H1 (cell line): ENCODE results near the gene TEX51. TPM values are rescaled to one million over a fixed set of nuclear protein-coding genes. Genes with fewer than 3 reads are reported as not detected.

Source experiments
- CTCF ChIA-PET: fragments of 300-600 bp; sonication (Branson Sonifier 250); formaldehyde crosslinking; loops from one replicate; lab custom pipeline; 2021; ENCODE audit not compliant: partially characterized antibody; lab: Charles Lee
- POLR2A ChIA-PET: fragments of 300-600 bp; sonication (Branson Sonifier 250); formaldehyde crosslinking; loops from one replicate; lab custom pipeline; 2021; ENCODE audit warnings: inconsistent platforms; ENCODE audit not compliant: partially characterized antibody; lab: Charles Lee
- DNase-seq, 2 experiments: peaks; one replicate each; pipeline versions ENCODE4 v3.0.0 to v3.0.0-alpha.2; 2010 to 2022; ENCODE audit warnings: low spot score in 2 of 2, low read depth in 1 of 2, mixed read lengths in 1 of 2
- FAIRE-seq: peaks from 2 replicates; lab custom pipeline; 2011; peaks lifted over from hg19 to GRCh38; lab: Jason Lieb, UNC
- H2AFZ ChIP-seq: 2 replicates; pipeline ENCODE4 v1.8.1; 2012; ENCODE audit warnings: low read length, inconsistent platforms
- H2AK5ac ChIP-seq: 2 replicates; pipeline ENCODE4 v1.6.1; 2013; ENCODE audit warnings: low read depth, low read length
- H2BK120ac ChIP-seq: replicated peaks from 2 replicates; pipeline ENCODE3; 2013; ENCODE audit warnings: low read depth, low read length, inconsistent platforms
- H2BK12ac ChIP-seq: 2 replicates; pipeline ENCODE4 v1.6.1; 2013; ENCODE audit warnings: low read depth, low read length
- H2BK15ac ChIP-seq: 2 replicates; pipeline ENCODE4 v1.6.1; 2013; ENCODE audit warnings: low read length
- H2BK20ac ChIP-seq: 2 replicates; pipeline ENCODE4 v1.6.1; 2013; ENCODE audit warnings: low read length
- H2BK5ac ChIP-seq: 2 replicates; pipeline ENCODE4 v1.6.1; 2013; ENCODE audit warnings: low read depth, low read length
- H3K14ac ChIP-seq: 2 replicates; pipeline ENCODE4 v1.6.1; 2013; ENCODE audit warnings: inconsistent platforms; ENCODE audit not compliant: insufficient read length
- H3K18ac ChIP-seq: 2 replicates; pipeline ENCODE4 v1.6.1; 2013; ENCODE audit warnings: low read length; ENCODE audit errors: extremely low read depth
- H3K23ac ChIP-seq: 2 replicates; pipeline ENCODE4 v1.6.1; 2013; ENCODE audit warnings: inconsistent platforms; ENCODE audit not compliant: insufficient read length
- H3K23me2 ChIP-seq: 2 replicates; pipeline ENCODE4 v1.6.1; 2013; ENCODE audit warnings: low read depth, low read length
- H3K27ac ChIP-seq: 2 replicates; pipeline ENCODE4 v1.6.1; 2011; ENCODE audit warnings: low read depth, low read length, inconsistent platforms
- H3K27me3 ChIP-seq, 4 experiments: replicated peaks in 1 of 4; 1 replicate in 1 of 4; 2 replicates in 3 of 4; pipeline versions ENCODE4 v1.6.1 to v1.8.1; 2011 to 2013; ENCODE audit warnings: low read length in 3 of 4, mild to moderate bottlenecking in 3 of 4, inconsistent platforms in 2 of 4, mixed read lengths in 2 of 4, moderate library complexity in 1 of 4; ENCODE audit not compliant: control insufficient read depth in 3 of 4, insufficient read depth in 3 of 4; ENCODE audit errors: extremely low read depth in 1 of 4
- H3K36me3 ChIP-seq, 4 experiments: 2 replicates each; pipeline versions ENCODE4 v1.6.1 to v1.8.1; 2011 to 2013; ENCODE audit warnings: mild to moderate bottlenecking in 4 of 4, low read length in 3 of 4, moderate library complexity in 2 of 4, control low read depth in 1 of 4, inconsistent platforms in 1 of 4; ENCODE audit not compliant: insufficient read depth in 4 of 4, control insufficient read depth in 2 of 4
- H3K4ac ChIP-seq: replicated peaks from 2 replicates; pipeline ENCODE3; 2013; ENCODE audit warnings: low read length, low read depth, mixed read lengths, inconsistent platforms; ENCODE audit not compliant: insufficient read length
- H3K4me1 ChIP-seq, 4 experiments: replicated peaks in 1 of 4; 1 replicate in 1 of 4; 2 replicates in 3 of 4; pipeline versions ENCODE4 v1.6.1 to v1.8.1; 2011 to 2013; ENCODE audit warnings: low read length in 3 of 4, inconsistent platforms in 2 of 4, mixed read lengths in 1 of 4; ENCODE audit not compliant: insufficient read depth in 4 of 4, control insufficient read depth in 3 of 4
- H3K4me2 ChIP-seq, 2 experiments: 2 replicates each; pipeline versions ENCODE4 v1.6.1 to v1.8.1; 2011 to 2013; ENCODE audit warnings: low read depth in 2 of 2, low read length in 2 of 2, control low read depth in 1 of 2, inconsistent platforms in 1 of 2, mild to moderate bottlenecking in 1 of 2; ENCODE audit not compliant: insufficient read depth in 1 of 2
- H3K4me3 ChIP-seq, 4 experiments: fragments of 200-600, 300-600 bp in 1 of 4; sonication (generic), shearing (Covaris generic), sonication (Bioruptor Twin) in 1 of 4; 2 replicates each; pipeline versions ENCODE4 v1.5.1 to v1.8.1; 2011 to 2016; ENCODE audit warnings: low read length in 4 of 4, low read depth in 3 of 4, control low read depth in 2 of 4, inconsistent platforms in 2 of 4, mild to moderate bottlenecking in 2 of 4, mixed read lengths in 1 of 4, moderate library complexity in 1 of 4; ENCODE audit not compliant: insufficient read depth in 2 of 4; ENCODE audit errors: extremely low read depth in 1 of 4
- H3K56ac ChIP-seq: replicated peaks from 2 replicates; pipeline ENCODE3; 2013; ENCODE audit warnings: low read depth, mild to moderate bottlenecking, mixed read lengths, low read length, inconsistent platforms; ENCODE audit not compliant: insufficient read length
- H3K79me1 ChIP-seq: 2 replicates; pipeline ENCODE4 v1.6.1; 2013; ENCODE audit warnings: low read depth, low read length, control low read depth
- H3K79me2 ChIP-seq, 2 experiments: 2 replicates each; pipeline versions ENCODE4 v1.6.1 to v1.8.1; 2012 to 2013; ENCODE audit warnings: low read length in 2 of 2, mild to moderate bottlenecking in 2 of 2, inconsistent platforms in 1 of 2; ENCODE audit not compliant: insufficient read depth in 2 of 2, control insufficient read depth in 1 of 2
- H3K9ac ChIP-seq, 4 experiments: replicated peaks in 1 of 4; 1 replicate in 1 of 4; 2 replicates in 3 of 4; pipeline versions ENCODE4 v1.6.1 to v1.8.1; 2011 to 2013; ENCODE audit warnings: low read depth in 3 of 4, low read length in 3 of 4, control low read depth in 2 of 4, mild to moderate bottlenecking in 2 of 4, moderate library complexity in 2 of 4, inconsistent platforms in 1 of 4; ENCODE audit errors: extremely low read depth in 1 of 4
- H3K9me3 ChIP-seq, 2 experiments: 2 replicates each; pipeline versions ENCODE4 v1.6.1 to v1.8.1; 2012 to 2013; ENCODE audit warnings: mild to moderate bottlenecking in 2 of 2, moderate library complexity in 2 of 2, control low read depth in 1 of 2, inconsistent platforms in 1 of 2, low read depth in 1 of 2, low read length in 1 of 2, mixed read lengths in 1 of 2; ENCODE audit not compliant: insufficient read depth in 2 of 2
- H4K20me1 ChIP-seq, 2 experiments: replicated peaks in 1 of 2; 2 replicates each; pipeline versions ENCODE3 to v1.8.1; 2011 to 2013; ENCODE audit warnings: inconsistent platforms in 2 of 2, low read length in 2 of 2, mild to moderate bottlenecking in 1 of 2; ENCODE audit not compliant: insufficient read depth in 2 of 2, control insufficient read depth in 1 of 2
- H4K5ac ChIP-seq: 2 replicates; pipeline ENCODE4 v1.6.1; 2013; ENCODE audit warnings: low read length, low read depth, mixed read lengths, inconsistent platforms; ENCODE audit not compliant: insufficient read length
- H4K8ac ChIP-seq: 2 replicates; pipeline ENCODE4 v1.8.0; 2013; ENCODE audit warnings: mild to moderate bottlenecking, moderate library complexity, low read length, inconsistent platforms; ENCODE audit not compliant: insufficient read depth; ENCODE audit errors: extremely low read depth
- H4K91ac ChIP-seq: replicated peaks from 2 replicates; pipeline ENCODE3; 2013; ENCODE audit warnings: low read length, mixed read lengths, inconsistent platforms; ENCODE audit not compliant: insufficient read length
- BCL11A ChIP-seq, 2 experiments: IDR thresholded peaks; one replicate each; pipeline ENCODE4 v1.6.1; 2011; ENCODE audit warnings: low read depth in 2 of 2, low read length in 2 of 2, mild to moderate bottlenecking in 2 of 2
- CHD1 ChIP-seq: IDR thresholded peaks from 2 replicates; pipeline ENCODE4 v1.6.1; 2012; ENCODE audit warnings: low read depth, low read length, improper control_type of control experiment
- CTCF ChIP-seq, 3 experiments: IDR thresholded peaks; 1 replicate in 2 of 3; 2 replicates in 1 of 3; pipeline versions ENCODE4 v1.5.1 to v1.6.1; 2011; ENCODE audit warnings: low read length in 3 of 3, mild to moderate bottlenecking in 3 of 3, inconsistent platforms in 2 of 3, low read depth in 1 of 3, moderate library complexity in 1 of 3; ENCODE audit not compliant: insufficient read depth in 1 of 3; ENCODE audit errors: control extremely low read depth in 1 of 3
- EP300 ChIP-seq, 2 experiments: IDR thresholded peaks; 1 replicate in 1 of 2; 2 replicates in 1 of 2; pipeline ENCODE4 v1.6.1; 2011 to 2012; ENCODE audit warnings: low read depth in 2 of 2, low read length in 2 of 2, mild to moderate bottlenecking in 2 of 2, borderline replicate concordance in 1 of 2, inconsistent platforms in 1 of 2, moderate library complexity in 1 of 2
- SP1 ChIP-seq: IDR thresholded peaks from 2 replicates; pipeline ENCODE4 v1.6.1; 2011; ENCODE audit warnings: low read depth, low read length
- SP4 ChIP-seq: IDR thresholded peaks from 2 replicates; pipeline ENCODE4 v1.6.1; 2012; ENCODE audit warnings: low read length, inconsistent platforms
- WGBS, 2 experiments: shearing (Covaris generic) in 1 of 2; methylation state at CpG; one replicate each; pipeline versions ENCODE4 v1.1.6 to v1.1.7; 2013 to 2015; ENCODE audit warnings: low lambda C conversion rate in 2 of 2, mixed read lengths in 2 of 2, inconsistent platforms in 1 of 2, low coverage in 1 of 2, missing lambda C conversion rate in 1 of 2; ENCODE audit not compliant: insufficient replicate concordance in 2 of 2, insufficient coverage in 1 of 2, insufficient read length in 1 of 2; ENCODE audit errors: extremely low coverage in 1 of 2, missing lambda C conversion rate in 1 of 2; 5-methylcytosine and 5-hydroxymethylcytosine counted together
- polyA plus RNA-seq, 7 experiments: library from polyadenylated mRNA; depleted of rRNA in 3 of 7; stranded (reverse) in 5 of 7; unstranded in 2 of 7; fragments of >200 nt in 5 of 7; fragments of 200-250 nt in 2 of 7; gene quantifications; 1 replicate in 5 of 7; 2 replicates in 1 of 7; 4 replicates in 1 of 7; pipeline versions ENCODE4 v1.2.1 to v1.2.3, GENCODE V29; 2011 to 2013; ENCODE audit warnings: missing spikeins in 2 of 7, mixed read lengths in 2 of 7
- total RNA-seq: library from RNA; stranded (reverse); fragmentation: NEBNext Ultra II Directional; extraction: Animal tissue kit (Norgen Biotek cat#: 25700); gene quantifications from 2 replicates; pipeline ENCODE4 v1.2.1, GENCODE V29; 2021

TEX51 gene
- total and polyA plus RNA-seq, 2 of the 8 experiments (the other 6 are each of a cell fraction or from before 2014, with no cell fraction given): not detected

GRCh38 chr2:126895336-126895735 lies 3.4 kb upstream of the TEX51 start:
- Histone ChIP-seq H4K5ac (no peak overlapping the region), H3K18ac (no peak overlapping the region), H3K9ac (no peak overlapping the region), H4K8ac (no peak overlapping the region), H3K79me2 (no peaks in the 10 kb centered on the region), H3K14ac (no peak overlapping the region), H3K56ac (no peak overlapping the region), H2BK12ac (no peak overlapping the region), H2BK20ac (no peak overlapping the region), H4K91ac (no peak overlapping the region), H2BK120ac (no peak overlapping the region), H3K4me1 (no peaks in the 10 kb centered on the region), H2BK15ac (no peak overlapping the region), H3K4me3 (no peak overlapping the region), H3K36me3 (no peaks in the 10 kb centered on the region), H3K27me3 (no peaks in the 10 kb centered on the region), H4K20me1 (no peaks in the 10 kb centered on the region), H2BK5ac (no peak overlapping the region), H3K23ac (no peak overlapping the region), H3K23me2 (no peaks in the 10 kb centered on the region), H3K27ac (no peak overlapping the region), H2AK5ac (no peak overlapping the region), H2AFZ (no peak overlapping the region), H3K9me3 (no peaks in the 10 kb centered on the region), H3K4ac (no peak overlapping the region), H3K4me2 (no peak overlapping the region), H3K79me1 (no peaks in the 10 kb centered on the region)
- FAIRE-seq (no peak), DNase-seq (no peak)
- CTCF ChIA-PET: interaction anchor here (1.2 to 1.3 kb wide), 2 partner anchors 9 to 77 kb away, joined by 3 to 4 read pairs; no protein-coding TSS in a partner anchor
- WGBS, 2 experiments: 68% methylated on average over 4 of the region's 4 CpGs; no CpG with 5 or more reads in 1 of the 2 experiments
- TF ChIP-seq SP4 (no peak), CHD1 (no peak), CTCF (IDR thresholded peaks at IDR 0.05; ENCODE audit: control extremely low read depth in 1 of 3, insufficient read depth in 1 of 3, low read depth in 1 of 3, low read length in 3 of 3) (no peak), EP300 (IDR thresholded peaks at IDR 0.05; ENCODE audit: borderline replicate concordance in 1 of 2, low read depth in 2 of 2, low read length in 2 of 2) (no peak), SP1 (no peak), BCL11A (IDR thresholded peaks at IDR 0.05; ENCODE audit: low read depth in 2 of 2, low read length in 2 of 2) (no peak)
- POLR2A ChIA-PET: no interaction called here
